HEK293 (cell line): Measurements from ENCODE around the gene F2.

Source experiments
- CTCF ChIA-PET: fragments of 350-600 bp; formaldehyde crosslinking; extraction: SDS; loops from one replicate; lab custom pipeline; 2021; ENCODE audit warnings: antibody characterized with exemption; lab: Yijun Ruan, JAX
- POLR2A ChIA-PET: fragments of 300-600 bp; formaldehyde crosslinking; extraction: SDS; loops from one replicate; lab custom pipeline; 2020; ENCODE audit warnings: antibody characterized with exemption, inconsistent platforms; lab: Yijun Ruan, JAX
- H3K27ac ChIP-seq: fragments of 200-500 bp; sonication (Bioruptor generic); 2 replicates; pipeline ENCODE4 v1.5.1; 2014; ENCODE audit warnings: low read depth, low read length, control low read depth, inconsistent platforms; ENCODE audit errors: extremely low read depth
- H3K36me3 ChIP-seq, 2 experiments: fragments of 200-500 bp in 1 of 2; sonication (Bioruptor generic) in 1 of 2; 1 replicate in 1 of 2; 2 replicates in 1 of 2; pipeline ENCODE4 v1.5.1; 2014 to 2017; ENCODE audit warnings: inconsistent platforms in 2 of 2, low read length in 2 of 2; ENCODE audit not compliant: control insufficient read depth in 2 of 2, insufficient read depth in 1 of 2
- H3K4me1 ChIP-seq: fragments of 200-500 bp; sonication (Bioruptor generic); 2 replicates; pipeline ENCODE4 v1.5.1; 2014; ENCODE audit warnings: mild to moderate bottlenecking, low read length, inconsistent platforms; ENCODE audit not compliant: control insufficient read depth, insufficient read depth
- H3K4me3 ChIP-seq: 2 replicates; pipeline ENCODE4 v1.5.1; 2011; ENCODE audit warnings: low read depth, mild to moderate bottlenecking, control low read depth, low read length, moderate library complexity
- H3K9me3 ChIP-seq: fragments of 200-500 bp; sonication (Bioruptor generic); 2 replicates; pipeline ENCODE4 v1.5.1; 2014; ENCODE audit warnings: low read depth, low read length, inconsistent platforms; ENCODE audit not compliant: control insufficient read depth, insufficient read depth
- AEBP2 ChIP-seq: fragments of 450-650 bp; formaldehyde crosslinking; IDR thresholded peaks from 2 replicates; pipeline ENCODE4 v1.5.1; 2016; ENCODE audit warnings: missing biosample characterization, missing genetic modification characterization, borderline replicate concordance
- EGR2 ChIP-seq: fragments of 450-650 bp; formaldehyde crosslinking; IDR thresholded peaks from 2 replicates; pipeline ENCODE4 v1.5.1; 2016; ENCODE audit warnings: low read depth, missing biosample characterization, missing genetic modification characterization
- KLF1 ChIP-seq: fragments of 450-650 bp; formaldehyde crosslinking; IDR thresholded peaks from 2 replicates; pipeline ENCODE4 v1.5.1; 2016; ENCODE audit warnings: missing biosample characterization, missing genetic modification characterization
- PRDM4 ChIP-seq: fragments of 450-650 bp; formaldehyde crosslinking; IDR thresholded peaks from 2 replicates; pipeline ENCODE4 v1.5.1; 2017; ENCODE audit warnings: missing biosample characterization, missing genetic modification characterization
- RBAK ChIP-seq: fragments of 450-650 bp; formaldehyde crosslinking; IDR thresholded peaks from 2 replicates; pipeline ENCODE4 v1.5.1; 2016; ENCODE audit warnings: missing biosample characterization, missing genetic modification characterization
- SCRT1 ChIP-seq: fragments of 450-650 bp; formaldehyde crosslinking; IDR thresholded peaks from 2 replicates; pipeline ENCODE4 v1.5.1; 2016; ENCODE audit warnings: missing biosample characterization, missing genetic modification characterization, borderline replicate concordance
- SP2 ChIP-seq: fragments of 450-650 bp; formaldehyde crosslinking; IDR thresholded peaks from 2 replicates; pipeline ENCODE4 v1.5.1; 2016; ENCODE audit warnings: missing biosample characterization, missing genetic modification characterization
- ZNF114 ChIP-seq: fragments of 450-650 bp; formaldehyde crosslinking; IDR thresholded peaks from 2 replicates; pipeline ENCODE4 v1.5.0; 2017; ENCODE audit warnings: missing biosample characterization, missing genetic modification characterization
- ZNF132 ChIP-seq: fragments of 450-650 bp; formaldehyde crosslinking; IDR thresholded peaks from 2 replicates; pipeline ENCODE4 v1.5.1; 2017; ENCODE audit warnings: missing biosample characterization, missing genetic modification characterization, borderline replicate concordance
- ZNF16 ChIP-seq: fragments of 450-650 bp; formaldehyde crosslinking; IDR thresholded peaks from 2 replicates; pipeline ENCODE4 v1.5.1; 2016; ENCODE audit warnings: low read depth, missing biosample characterization, missing genetic modification characterization
- ZNF248 ChIP-seq: fragments of 450-650 bp; formaldehyde crosslinking; IDR thresholded peaks from 2 replicates; pipeline ENCODE4 v1.5.1; 2017; ENCODE audit warnings: missing biosample characterization, missing genetic modification characterization
- ZNF362 ChIP-seq: fragments of 450-650 bp; formaldehyde crosslinking; IDR thresholded peaks from 2 replicates; pipeline ENCODE4 v1.5.1; 2016; ENCODE audit warnings: missing biosample characterization, missing genetic modification characterization
- ZNF529 ChIP-seq: fragments of 450-650 bp; formaldehyde crosslinking; IDR thresholded peaks from 2 replicates; pipeline ENCODE4 v1.5.1; 2017; ENCODE audit warnings: missing genetic modification characterization, missing biosample characterization; ENCODE audit not compliant: insufficient replicate concordance
- ZNF585B ChIP-seq: fragments of 450-650 bp; formaldehyde crosslinking; IDR thresholded peaks from 2 replicates; pipeline ENCODE4 v1.5.1; 2016; ENCODE audit warnings: missing biosample characterization, missing genetic modification characterization
- ZNF660 ChIP-seq: fragments of 450-650 bp; IDR thresholded peaks from 2 replicates; pipeline ENCODE4 v1.5.1; 2018; ENCODE audit warnings: missing biosample characterization, mild to moderate bottlenecking, missing genetic modification characterization
- ZNF785 ChIP-seq: fragments of 450-650 bp; formaldehyde crosslinking; IDR thresholded peaks from 2 replicates; pipeline ENCODE4 v1.5.1; 2016; ENCODE audit warnings: missing biosample characterization, missing genetic modification characterization
- ZNF843 ChIP-seq: fragments of 450-650 bp; formaldehyde crosslinking; IDR thresholded peaks from 2 replicates; pipeline ENCODE4 v1.5.1; 2016; ENCODE audit warnings: missing biosample characterization, missing genetic modification characterization
- ZSCAN23 ChIP-seq: fragments of 450-650 bp; formaldehyde crosslinking; IDR thresholded peaks from 2 replicates; pipeline ENCODE4 v1.5.1; 2016; ENCODE audit warnings: missing biosample characterization, missing genetic modification characterization
- TF ChIP-seq, protein P1 (sequence below): fragments of 450-650 bp; formaldehyde crosslinking; IDR thresholded peaks from 2 replicates; pipeline ENCODE4 v1.5.1; 2016; ENCODE audit warnings: missing biosample characterization, missing genetic modification characterization
- TF ChIP-seq, protein P2 (sequence below): fragments of 450-650 bp; formaldehyde crosslinking; IDR thresholded peaks from 2 replicates; pipeline ENCODE4 v1.5.1; 2016; ENCODE audit warnings: missing biosample characterization, missing genetic modification characterization
- TF ChIP-seq, protein P3 (sequence below): fragments of 450-650 bp; formaldehyde crosslinking; conservative IDR thresholded peaks from 2 replicates; pipeline ENCODE4 v1.5.1; 2016; ENCODE audit warnings: low read depth, missing biosample characterization, missing genetic modification characterization

The F2 gene

DNA sequence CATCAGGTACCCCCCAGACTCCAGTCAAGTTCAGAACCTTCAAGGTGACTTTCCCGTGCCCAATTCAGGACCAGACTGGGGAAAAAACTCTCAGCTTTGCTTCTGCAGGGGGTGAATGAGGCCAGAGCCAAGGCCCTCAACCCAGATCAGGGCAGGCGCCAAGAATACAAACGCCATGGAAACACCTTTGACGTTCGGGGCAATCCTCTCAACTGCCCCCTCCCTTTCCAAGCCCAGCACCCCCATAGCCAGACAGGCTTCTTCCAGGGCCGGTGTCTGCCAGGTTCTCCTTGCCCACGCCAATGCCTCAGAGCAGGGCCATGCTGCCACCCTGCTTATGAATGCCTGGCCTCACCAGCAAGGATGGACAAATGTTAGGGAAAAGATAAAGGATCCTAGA, 24.4 kb upstream of the F2 start:
- no peak overlapping the region for H3K27ac ChIP-seq
- peaks cover 0 to 46% of the 10 kb centered on the region in 2 experiments; a peak in 1 of 3 replicates for H3K36me3 ChIP-seq
- POLR2A ChIA-PET, result no interaction called here
- H3K4me1 ChIP-seq, result no peaks in the 10 kb centered on the region
- CTCF ChIA-PET, result interaction anchor here (0.5 kb wide), 1 partner anchor 451 kb away, joined by 4 read pairs; no protein-coding TSS in a partner anchor
- H3K4me3 ChIP-seq, result no peak overlapping the region
- TF ChIP-seq ZSCAN23 (no peak), ZNF529 (tag by site-specific recombination) (no peak), ZNF660 (no peak), ZNF785 (tag by site-specific recombination) (no peak), ZNF585B (tag by site-specific recombination) (no peak), PRDM4 (no peak), AEBP2 (tag by site-specific recombination) (no peak), SCRT1 (tag by site-specific recombination) (no peak), SP2 (tag by site-specific recombination) (no peak)
- TF ChIP-seq, protein P1, sequence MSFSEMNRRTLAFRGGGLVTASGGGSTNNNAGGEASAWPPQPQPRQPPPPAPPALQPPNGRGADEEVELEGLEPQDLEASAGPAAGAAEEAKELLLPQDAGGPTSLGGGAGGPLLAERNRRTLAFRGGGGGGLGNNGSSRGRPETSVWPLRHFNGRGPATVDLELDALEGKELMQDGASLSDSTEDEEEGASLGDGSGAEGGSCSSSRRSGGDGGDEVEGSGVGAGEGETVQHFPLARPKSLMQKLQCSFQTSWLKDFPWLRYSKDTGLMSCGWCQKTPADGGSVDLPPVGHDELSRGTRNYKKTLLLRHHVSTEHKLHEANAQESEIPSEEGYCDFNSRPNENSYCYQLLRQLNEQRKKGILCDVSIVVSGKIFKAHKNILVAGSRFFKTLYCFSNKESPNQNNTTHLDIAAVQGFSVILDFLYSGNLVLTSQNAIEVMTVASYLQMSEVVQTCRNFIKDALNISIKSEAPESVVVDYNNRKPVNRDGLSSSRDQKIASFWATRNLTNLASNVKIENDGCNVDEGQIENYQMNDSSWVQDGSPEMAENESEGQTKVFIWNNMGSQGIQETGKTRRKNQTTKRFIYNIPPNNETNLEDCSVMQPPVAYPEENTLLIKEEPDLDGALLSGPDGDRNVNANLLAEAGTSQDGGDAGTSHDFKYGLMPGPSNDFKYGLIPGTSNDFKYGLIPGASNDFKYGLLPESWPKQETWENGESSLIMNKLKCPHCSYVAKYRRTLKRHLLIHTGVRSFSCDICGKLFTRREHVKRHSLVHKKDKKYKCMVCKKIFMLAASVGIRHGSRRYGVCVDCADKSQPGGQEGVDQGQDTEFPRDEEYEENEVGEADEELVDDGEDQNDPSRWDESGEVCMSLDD (tag by site-specific recombination), result no peak
- no peaks in the 10 kb centered on the region for H3K9me3 ChIP-seq

DNA sequence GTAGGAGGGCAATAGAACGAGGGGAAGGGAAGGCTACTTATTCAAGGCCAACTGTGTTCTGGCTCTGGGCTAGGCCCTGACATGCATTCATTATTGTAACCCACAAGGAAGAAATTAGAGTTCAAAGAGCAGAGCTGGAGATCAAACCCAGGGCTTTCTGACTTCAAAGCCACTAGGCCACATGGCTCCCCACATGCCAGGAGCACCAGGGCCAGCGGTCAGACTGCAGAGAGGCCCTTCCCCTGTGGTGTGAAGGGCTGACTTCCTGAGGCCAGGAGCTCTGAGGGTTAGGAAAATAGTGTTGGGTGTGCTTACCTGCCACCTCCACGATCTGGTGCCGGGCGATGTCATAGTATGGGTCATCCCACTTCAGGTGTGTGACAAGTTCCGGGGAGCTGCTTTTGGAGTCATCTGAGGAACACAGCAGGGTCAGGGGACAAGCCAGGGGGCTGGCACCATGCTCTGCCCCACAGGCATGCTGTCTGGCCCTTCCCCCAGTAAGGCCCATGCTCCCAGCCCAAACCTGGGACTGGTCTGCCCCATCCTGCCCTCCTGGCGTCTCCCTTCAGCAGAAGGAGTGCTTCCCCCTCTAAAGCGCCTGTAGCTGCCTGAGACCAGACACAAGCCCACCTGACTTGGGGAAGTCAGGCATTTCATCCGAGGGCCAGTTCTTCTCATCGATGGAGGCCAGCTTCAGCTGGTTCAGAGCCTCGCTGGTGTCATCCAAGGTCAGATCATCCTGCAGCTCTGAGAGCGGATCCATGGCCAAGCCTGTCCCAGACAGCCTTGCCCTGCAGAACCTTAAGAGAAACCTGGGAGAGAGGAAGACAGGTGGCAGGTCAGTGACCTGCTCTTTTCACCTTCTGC, 23.4 kb upstream of the F2 start:
- Histone ChIP-seq H3K9me3 (no peaks in the 10 kb centered on the region), H3K36me3 (peaks cover 0 to 43% of the 10 kb centered on the region in 2 experiments; a peak in 1 of 3 replicates), H3K4me3 (no peak overlapping the region), H3K4me1 (no peaks in the 10 kb centered on the region), H3K27ac (no peak overlapping the region)
- ChIA-PET POLR2A (no interaction called here), CTCF (interaction anchor here (0.5 to 0.7 kb wide), 3 partner anchors 142 to 552 kb away, joined by 3 to 5 read pairs (median 3); no protein-coding TSS in a partner anchor)
- TF ChIP-seq EGR2 (tag by site-specific recombination) (no peak), ZNF114 (tag by site-specific recombination) (no peak), ZNF248 (tag by site-specific recombination) (no peak), ZNF16 (no peak), ZNF132 (tag by site-specific recombination) (no peak), ZNF362 (tag by site-specific recombination) (no peak), KLF1 (no peak), RBAK (no peak), ZNF843 (tag by site-specific recombination) (no peak)
- TF ChIP-seq, protein P2, sequence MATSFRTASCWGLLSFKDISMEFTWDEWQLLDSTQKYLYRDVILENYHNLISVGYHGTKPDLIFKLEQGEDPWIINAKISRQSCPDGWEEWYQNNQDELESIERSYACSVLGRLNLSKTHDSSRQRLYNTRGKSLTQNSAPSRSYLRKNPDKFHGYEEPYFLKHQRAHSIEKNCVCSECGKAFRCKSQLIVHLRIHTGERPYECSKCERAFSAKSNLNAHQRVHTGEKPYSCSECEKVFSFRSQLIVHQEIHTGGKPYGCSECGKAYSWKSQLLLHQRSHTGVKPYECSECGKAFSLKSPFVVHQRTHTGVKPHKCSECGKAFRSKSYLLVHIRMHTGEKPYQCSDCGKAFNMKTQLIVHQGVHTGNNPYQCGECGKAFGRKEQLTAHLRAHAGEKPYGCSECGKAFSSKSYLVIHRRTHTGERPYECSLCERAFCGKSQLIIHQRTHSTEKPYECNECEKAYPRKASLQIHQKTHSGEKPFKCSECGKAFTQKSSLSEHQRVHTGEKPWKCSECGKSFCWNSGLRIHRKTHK (tag by site-specific recombination), result no peak
- TF ChIP-seq, protein P3, sequence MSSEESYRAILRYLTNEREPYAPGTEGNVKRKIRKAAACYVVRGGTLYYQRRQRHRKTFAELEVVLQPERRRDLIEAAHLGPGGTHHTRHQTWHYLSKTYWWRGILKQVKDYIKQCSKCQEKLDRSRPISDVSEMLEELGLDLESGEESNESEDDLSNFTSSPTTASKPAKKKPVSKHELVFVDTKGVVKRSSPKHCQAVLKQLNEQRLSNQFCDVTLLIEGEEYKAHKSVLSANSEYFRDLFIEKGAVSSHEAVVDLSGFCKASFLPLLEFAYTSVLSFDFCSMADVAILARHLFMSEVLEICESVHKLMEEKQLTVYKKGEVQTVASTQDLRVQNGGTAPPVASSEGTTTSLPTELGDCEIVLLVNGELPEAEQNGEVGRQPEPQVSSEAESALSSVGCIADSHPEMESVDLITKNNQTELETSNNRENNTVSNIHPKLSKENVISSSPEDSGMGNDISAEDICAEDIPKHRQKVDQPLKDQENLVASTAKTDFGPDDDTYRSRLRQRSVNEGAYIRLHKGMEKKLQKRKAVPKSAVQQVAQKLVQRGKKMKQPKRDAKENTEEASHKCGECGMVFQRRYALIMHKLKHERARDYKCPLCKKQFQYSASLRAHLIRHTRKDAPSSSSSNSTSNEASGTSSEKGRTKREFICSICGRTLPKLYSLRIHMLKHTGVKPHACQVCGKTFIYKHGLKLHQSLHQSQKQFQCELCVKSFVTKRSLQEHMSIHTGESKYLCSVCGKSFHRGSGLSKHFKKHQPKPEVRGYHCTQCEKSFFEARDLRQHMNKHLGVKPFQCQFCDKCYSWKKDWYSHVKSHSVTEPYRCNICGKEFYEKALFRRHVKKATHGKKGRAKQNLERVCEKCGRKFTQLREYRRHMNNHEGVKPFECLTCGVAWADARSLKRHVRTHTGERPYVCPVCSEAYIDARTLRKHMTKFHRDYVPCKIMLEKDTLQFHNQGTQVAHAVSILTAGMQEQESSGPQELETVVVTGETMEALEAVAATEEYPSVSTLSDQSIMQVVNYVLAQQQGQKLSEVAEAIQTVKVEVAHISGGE (tag by site-specific recombination), result no peak
